HG03571 (cell line): ENCODE results near the gene BRINP2.
"Not testable (repeated sequence)": the region's sequence is repeated elsewhere in the genome, so short reads cannot be mapped to it uniquely, and the experiment has no call there.

ENCODE experiments used
- ATAC-seq: cut with Tn5 transposase; IDR thresholded peaks from one replicate; pipeline ENCODE4 v1.9.1; 2021; ENCODE audit not compliant: unreplicated experiment

BRINP2 gene

DNA sequence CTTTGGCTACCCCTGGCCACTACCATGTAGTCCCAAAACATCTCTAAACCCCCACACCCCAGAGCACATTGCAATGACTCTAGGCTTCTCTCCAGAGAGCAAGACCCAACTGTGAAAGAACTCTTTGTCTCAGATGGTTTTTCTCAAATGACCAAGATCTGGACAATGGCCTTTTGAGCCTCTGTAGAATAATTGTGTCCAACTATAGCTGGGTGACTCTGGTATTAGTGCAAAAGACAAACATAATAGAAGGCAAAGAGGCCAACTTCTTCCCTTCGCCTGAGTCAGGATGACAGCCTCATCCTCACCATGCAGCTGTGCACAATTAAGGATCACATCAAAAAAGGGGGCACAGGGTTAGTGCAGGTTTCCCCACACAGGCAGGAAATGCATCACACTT lies 139.6 kb downstream of the BRINP2 start:
- ATAC-seq, result no peak

DNA sequence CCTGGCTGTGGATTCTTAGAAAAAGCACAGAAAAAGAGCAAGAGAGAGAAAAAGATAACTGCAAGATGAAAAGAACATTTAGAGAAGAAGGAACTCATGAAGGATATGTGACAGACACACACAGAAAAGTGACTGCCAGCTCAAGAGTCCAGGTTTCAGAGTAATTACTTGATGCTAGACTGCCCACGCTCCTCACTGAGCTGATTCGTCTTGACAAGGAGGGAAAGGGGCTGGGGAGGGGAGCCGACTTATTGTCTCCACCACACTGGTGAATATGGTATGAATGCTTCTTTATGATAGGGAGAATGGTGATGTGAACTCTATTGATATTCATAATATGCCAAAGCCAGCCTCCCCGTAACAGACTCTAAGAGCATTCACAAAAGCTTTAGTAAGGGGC lies 140.4 kb downstream of the BRINP2 start:
- no peak for ATAC-seq

DNA sequence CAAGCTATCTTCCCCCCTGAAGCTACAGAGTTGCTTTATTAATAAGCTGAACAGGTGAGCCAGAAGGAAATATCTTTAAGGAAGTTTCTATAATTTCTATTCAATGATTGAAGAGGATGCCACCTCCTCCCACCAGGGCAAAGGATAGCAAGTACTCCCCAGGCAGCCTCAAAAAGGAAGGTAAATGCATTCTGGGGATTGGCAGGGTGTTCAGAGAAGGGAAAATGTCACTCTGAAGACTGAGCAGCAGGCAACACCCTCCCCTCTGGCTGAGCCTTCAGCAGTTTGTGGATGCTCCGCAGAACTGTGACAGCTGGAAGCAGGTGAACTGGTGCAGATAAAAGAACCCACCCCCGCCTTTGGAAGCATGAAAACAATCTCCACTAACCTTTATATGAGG lies 140.8 kb downstream of the BRINP2 start:
- no peak for ATAC-seq

- ATAC-seq, result no peak
Measured at GRCh38 chr1:177315261-177315660, 144.5 kb downstream of the BRINP2 start.

- no peak for ATAC-seq
Measured at GRCh38 chr1:177315761-177316160, 145.0 kb downstream of the BRINP2 start.

GRCh38 chr1:177321434-177321833 lies 150.7 kb downstream of the BRINP2 start:
- ATAC-seq, result not testable (repeated sequence)

DNA sequence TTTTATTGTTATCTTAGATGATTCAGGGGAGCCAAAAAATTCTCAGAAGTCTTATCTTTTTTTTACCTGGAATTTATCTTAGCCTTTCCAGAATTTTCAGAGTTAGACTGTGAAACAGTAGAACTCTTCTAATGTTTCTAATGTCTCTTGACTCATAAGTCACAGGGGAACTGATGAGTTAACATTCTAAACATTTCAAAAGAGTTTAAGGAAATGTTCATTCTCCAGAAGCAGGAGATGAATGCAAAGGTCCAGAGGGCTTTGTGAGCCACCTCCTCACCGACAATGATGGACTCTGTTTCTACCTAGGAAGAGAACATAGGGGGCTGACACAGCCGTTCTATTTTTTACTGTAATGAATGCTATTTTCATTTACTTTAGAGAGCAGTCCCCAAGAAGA lies 157.5 kb downstream of the BRINP2 start:
- no peak for ATAC-seq

DNA sequence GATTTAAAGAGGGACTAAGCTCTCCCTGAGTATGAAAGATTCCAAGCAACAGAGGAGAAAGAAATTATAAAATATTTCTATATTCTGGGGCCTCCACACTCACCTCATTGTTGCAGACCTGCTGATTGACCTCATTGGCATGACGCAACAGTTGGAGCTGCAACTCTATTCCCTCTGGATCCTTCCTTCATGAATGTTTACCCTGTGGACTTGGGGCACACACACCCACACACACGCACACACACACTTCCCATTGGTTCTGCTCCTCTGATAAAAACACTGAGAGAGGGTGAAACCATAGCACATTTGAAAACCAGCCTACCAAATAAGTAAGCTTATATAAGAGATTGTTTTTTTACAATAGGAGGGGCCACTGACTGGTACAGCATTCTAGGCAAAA lies 159.1 kb downstream of the BRINP2 start:
- no peak for ATAC-seq
